ENCODE measurements around the gene IL25. TPM values are rescaled to one million over a fixed set of nuclear protein-coding genes. Genes with fewer than 3 reads are reported as not detected.

IL25 gene
- total and polyA plus RNA-seq, 2 of the 13 experiments (the other 11 are each of a cell fraction or from before 2014, with no cell fraction given), result not detected

DNA sequence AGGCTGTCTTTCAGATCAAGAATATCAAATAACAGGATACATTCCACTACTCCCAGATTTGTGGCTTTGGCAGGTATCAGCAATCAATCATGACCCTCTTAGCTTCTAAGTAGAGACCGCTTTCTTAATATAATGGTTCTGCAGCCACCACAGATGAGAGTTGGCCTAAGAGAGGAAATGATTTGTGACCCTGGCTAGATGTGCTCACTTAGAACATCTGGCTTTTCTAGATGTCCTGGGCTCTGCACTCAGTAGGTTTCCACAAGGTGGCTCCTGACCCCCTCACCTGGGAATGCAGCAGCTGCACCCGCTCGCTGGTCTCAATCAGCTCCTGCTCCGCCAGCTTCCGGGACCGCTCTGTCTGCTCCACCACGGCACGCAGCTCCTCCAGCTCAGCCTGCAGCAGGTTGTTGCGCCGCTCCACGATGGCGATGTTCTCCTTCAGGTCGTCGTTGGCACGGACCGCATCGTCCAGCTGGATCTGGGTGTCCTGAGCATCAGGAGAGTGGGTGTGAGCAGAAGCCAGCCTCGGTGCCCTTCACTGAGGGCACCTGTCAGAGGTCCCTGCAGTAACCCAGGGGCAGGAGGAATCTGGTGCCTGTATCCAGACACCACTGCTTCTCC lies 13.1 kb downstream of the IL25 start:
- FAIRE-seq, result no peak
- in situ Hi-C loops (cut with HindIII; ENCODE audit: extremely low pct_ligation_motif_present, low pct_unique_long_range_greater_than_20kb), result no loop called here
- Histone ChIP-seq H4K20me1 (ENCODE audit: insufficient read depth, low read length) (no peaks in the 10 kb centered on the region), H2AFZ (ENCODE audit: low read length) (no peak overlapping the region), H3K4me1 (ENCODE audit: insufficient read depth, low read length) (no peaks in the 10 kb centered on the region), H3K27me3 (ENCODE audit: control insufficient read depth in 1 of 2, insufficient read depth in 2 of 2, low read length in 2 of 2) (peaks cover 27 to 92% of the 10 kb centered on the region in 2 experiments), H3K27ac (ENCODE audit: extremely low read length, insufficient read depth, low read length) (no peak overlapping the region), H3K79me2 (ENCODE audit: insufficient read depth, low read length) (no peaks in the 10 kb centered on the region), H3K9ac (ENCODE audit: insufficient read depth, low read depth, low read length) (no peak overlapping the region), H3K4me3 (replicated peaks in 1 of 3; ENCODE audit: insufficient read depth in 1 of 3, low read depth in 2 of 3, low read length in 3 of 3) (peak overlapping the region in 1 of 3 experiments; percentile 35; a peak in 1 of 6 replicates), H3K4me2 (ENCODE audit: low read depth, low read length) (peak overlapping the region; percentile 30; the same call in 1 of the 2 replicates), H3K9me3 (ENCODE audit: low read length) (no peaks in the 10 kb centered on the region), H3K36me3 (replicated peaks in 1 of 2; ENCODE audit: control insufficient read depth in 1 of 2, insufficient read depth in 2 of 2, low read length in 2 of 2) (no peaks in the 10 kb centered on the region)
- ChIA-PET CTCF (ENCODE audit: low intra/inter-chr PET ratio, low total read pairs) (no interaction called here), POLR2A (interaction anchor here (2.0 kb wide), 1 partner anchor 64 kb away, joined by 7 read pairs; the partner anchor contains the start of gene PABPN1)
- no TSS peak for BruUV-seq (replicated peaks)
- ATAC-seq, result peak; percentile 59
- 4% methylated on average over 18 of the region's 18 CpGs for WGBS (ENCODE audit: low lambda C conversion rate)
- DNase-seq (ENCODE audit: low spot score), result peak; percentile 29
- intact Hi-C loops (cut with micrococcal nuclease; ENCODE audit: unreplicated experiment), result no loop called here
- TF ChIP-seq EZH2 (conservative IDR thresholded peaks at IDR 0.05; ENCODE audit: low read depth, low read length), result 0 out of 2 replicates have a peak, but pooled peaks have one; percentile 88
- TF ChIP-seq, protein P1, sequence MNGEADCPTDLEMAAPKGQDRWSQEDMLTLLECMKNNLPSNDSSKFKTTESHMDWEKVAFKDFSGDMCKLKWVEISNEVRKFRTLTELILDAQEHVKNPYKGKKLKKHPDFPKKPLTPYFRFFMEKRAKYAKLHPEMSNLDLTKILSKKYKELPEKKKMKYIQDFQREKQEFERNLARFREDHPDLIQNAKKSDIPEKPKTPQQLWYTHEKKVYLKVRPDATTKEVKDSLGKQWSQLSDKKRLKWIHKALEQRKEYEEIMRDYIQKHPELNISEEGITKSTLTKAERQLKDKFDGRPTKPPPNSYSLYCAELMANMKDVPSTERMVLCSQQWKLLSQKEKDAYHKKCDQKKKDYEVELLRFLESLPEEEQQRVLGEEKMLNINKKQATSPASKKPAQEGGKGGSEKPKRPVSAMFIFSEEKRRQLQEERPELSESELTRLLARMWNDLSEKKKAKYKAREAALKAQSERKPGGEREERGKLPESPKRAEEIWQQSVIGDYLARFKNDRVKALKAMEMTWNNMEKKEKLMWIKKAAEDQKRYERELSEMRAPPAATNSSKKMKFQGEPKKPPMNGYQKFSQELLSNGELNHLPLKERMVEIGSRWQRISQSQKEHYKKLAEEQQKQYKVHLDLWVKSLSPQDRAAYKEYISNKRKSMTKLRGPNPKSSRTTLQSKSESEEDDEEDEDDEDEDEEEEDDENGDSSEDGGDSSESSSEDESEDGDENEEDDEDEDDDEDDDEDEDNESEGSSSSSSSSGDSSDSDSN (CRISPR knock-in tag; IDR thresholded peaks at IDR 0.05), result 0 out of 2 replicates have a peak, but pooled peaks have one; percentile 28
- TF ChIP-seq ELF3 (CRISPR knock-in tag; IDR thresholded peaks at IDR 0.05), result peak; percentile 67
- TF ChIP-seq ELF1 (CRISPR knock-in tag; IDR thresholded peaks at IDR 0.05), result peak; percentile 62
- peak; percentile 20; the same call in 1 of the 2 replicates for TF ChIP-seq ZNF768 (CRISPR knock-in tag; IDR thresholded peaks at IDR 0.05)
- no peak for TF ChIP-seq ZNF30 (CRISPR knock-in tag; IDR thresholded peaks at IDR 0.05)
- no peak for TF ChIP-seq ZNF441 (CRISPR knock-in tag; IDR thresholded peaks at IDR 0.05; ENCODE audit: borderline replicate concordance)
- no peak for TF ChIP-seq REXO4 (CRISPR knock-in tag; IDR thresholded peaks at IDR 0.05; ENCODE audit: borderline replicate concordance)
- TF ChIP-seq, protein P2, sequence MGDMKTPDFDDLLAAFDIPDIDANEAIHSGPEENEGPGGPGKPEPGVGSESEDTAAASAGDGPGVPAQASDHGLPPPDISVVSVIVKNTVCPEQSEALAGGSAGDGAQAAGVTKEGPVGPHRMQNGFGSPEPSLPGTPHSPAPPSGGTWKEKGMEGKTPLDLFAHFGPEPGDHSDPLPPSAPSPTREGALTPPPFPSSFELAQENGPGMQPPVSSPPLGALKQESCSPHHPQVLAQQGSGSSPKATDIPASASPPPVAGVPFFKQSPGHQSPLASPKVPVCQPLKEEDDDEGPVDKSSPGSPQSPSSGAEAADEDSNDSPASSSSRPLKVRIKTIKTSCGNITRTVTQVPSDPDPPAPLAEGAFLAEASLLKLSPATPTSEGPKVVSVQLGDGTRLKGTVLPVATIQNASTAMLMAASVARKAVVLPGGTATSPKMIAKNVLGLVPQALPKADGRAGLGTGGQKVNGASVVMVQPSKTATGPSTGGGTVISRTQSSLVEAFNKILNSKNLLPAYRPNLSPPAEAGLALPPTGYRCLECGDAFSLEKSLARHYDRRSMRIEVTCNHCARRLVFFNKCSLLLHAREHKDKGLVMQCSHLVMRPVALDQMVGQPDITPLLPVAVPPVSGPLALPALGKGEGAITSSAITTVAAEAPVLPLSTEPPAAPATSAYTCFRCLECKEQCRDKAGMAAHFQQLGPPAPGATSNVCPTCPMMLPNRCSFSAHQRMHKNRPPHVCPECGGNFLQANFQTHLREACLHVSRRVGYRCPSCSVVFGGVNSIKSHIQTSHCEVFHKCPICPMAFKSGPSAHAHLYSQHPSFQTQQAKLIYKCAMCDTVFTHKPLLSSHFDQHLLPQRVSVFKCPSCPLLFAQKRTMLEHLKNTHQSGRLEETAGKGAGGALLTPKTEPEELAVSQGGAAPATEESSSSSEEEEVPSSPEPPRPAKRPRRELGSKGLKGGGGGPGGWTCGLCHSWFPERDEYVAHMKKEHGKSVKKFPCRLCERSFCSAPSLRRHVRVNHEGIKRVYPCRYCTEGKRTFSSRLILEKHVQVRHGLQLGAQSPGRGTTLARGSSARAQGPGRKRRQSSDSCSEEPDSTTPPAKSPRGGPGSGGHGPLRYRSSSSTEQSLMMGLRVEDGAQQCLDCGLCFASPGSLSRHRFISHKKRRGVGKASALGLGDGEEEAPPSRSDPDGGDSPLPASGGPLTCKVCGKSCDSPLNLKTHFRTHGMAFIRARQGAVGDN (CRISPR knock-in tag; IDR thresholded peaks at IDR 0.05), result peak; percentile 49
- TF ChIP-seq, protein P3, sequence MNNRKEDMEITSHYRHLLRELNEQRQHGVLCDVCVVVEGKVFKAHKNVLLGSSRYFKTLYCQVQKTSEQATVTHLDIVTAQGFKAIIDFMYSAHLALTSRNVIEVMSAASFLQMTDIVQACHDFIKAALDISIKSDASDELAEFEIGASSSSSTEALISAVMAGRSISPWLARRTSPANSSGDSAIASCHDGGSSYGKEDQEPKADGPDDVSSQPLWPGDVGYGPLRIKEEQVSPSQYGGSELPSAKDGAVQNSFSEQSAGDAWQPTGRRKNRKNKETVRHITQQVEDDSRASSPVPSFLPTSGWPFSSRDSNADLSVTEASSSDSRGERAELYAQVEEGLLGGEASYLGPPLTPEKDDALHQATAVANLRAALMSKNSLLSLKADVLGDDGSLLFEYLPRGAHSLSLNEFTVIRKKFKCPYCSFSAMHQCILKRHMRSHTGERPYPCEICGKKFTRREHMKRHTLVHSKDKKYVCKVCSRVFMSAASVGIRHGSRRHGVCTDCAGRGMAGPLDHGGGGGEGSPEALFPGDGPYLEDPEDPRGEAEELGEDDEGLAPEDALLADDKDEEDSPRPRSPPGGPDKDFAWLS (CRISPR knock-in tag; IDR thresholded peaks at IDR 0.05; ENCODE audit: borderline replicate concordance), result no peak
- TF ChIP-seq ZNF839 (CRISPR knock-in tag; IDR thresholded peaks at IDR 0.05; ENCODE audit: borderline replicate concordance), result 0 out of 2 replicates have a peak, but pooled peaks have one; percentile 45
- TF ChIP-seq BHLHE40 (IDR thresholded peaks at IDR 0.05; ENCODE audit: low read length), result no peak
- peak; percentile 47 for TF ChIP-seq TEAD3 (CRISPR knock-in tag; optimal IDR thresholded peaks at IDR 0.05; ENCODE audit: borderline replicate concordance)
- peak; percentile 22; the same call in 1 of the 2 replicates for TF ChIP-seq ETV5 (CRISPR knock-in tag; IDR thresholded peaks at IDR 0.05; ENCODE audit: borderline replicate concordance)
- no peak for TF ChIP-seq U2AF1 (optimal IDR thresholded peaks at IDR 0.05; ENCODE audit: low read depth, low read length)
- TF ChIP-seq RBFOX2 (IDR thresholded peaks at IDR 0.05; ENCODE audit: low read depth, low read length), result no peak
- TF ChIP-seq ZNF317 (CRISPR knock-in tag; IDR thresholded peaks at IDR 0.05), result no peak

Measured in HepG2 (cell line).